Measurements from ENCODE around the gene TYROBP. TPM values are rescaled to one million over a fixed set of nuclear protein-coding genes. Genes with fewer than 3 reads are reported as not detected.

Gene TYROBP
- total and polyA plus RNA-seq, 2 of the 8 experiments (the other 6 are each of a cell fraction or from before 2014, with no cell fraction given), result 0.18 TPM; not detected in 1

DNA sequence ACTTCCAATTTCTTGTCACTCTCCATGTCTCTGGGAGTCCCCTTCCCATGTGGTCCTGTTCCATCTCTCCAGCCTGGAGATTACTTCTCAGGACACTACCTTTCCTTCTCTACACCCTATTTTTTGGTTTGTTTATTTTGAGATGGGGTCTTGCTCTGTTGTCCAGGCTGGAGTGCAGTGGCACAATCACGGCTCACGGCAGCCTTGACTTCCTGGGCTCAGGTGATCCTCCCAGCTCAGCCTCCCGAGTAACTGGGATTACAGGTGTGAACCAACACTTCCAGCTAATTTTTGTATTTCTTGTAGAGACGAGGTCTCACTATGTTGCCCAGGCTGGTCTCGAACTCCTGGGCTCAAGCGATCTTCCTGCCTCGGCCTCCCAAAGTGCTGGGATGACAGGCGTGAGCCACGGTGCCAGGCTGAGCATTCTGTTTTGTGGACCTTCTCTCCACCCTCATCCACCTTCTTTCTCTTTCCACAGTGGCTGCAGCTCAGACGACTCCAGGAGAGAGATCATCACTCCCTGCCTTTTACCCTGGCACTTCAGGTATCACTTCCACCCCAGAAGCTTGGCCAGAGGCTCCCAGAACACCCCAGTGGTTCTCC is 5.1 kb downstream of the TYROBP start:
- 87% methylated on average over 10 of the region's 10 CpGs; no CpG with 5 or more reads in 1 of the 2 experiments for WGBS, 2 experiments (ENCODE audit: extremely low coverage in 1 of 2, insufficient coverage in 1 of 2, insufficient read length in 1 of 2, insufficient replicate concordance in 2 of 2, low coverage in 1 of 2, low lambda C conversion rate in 2 of 2, missing lambda C conversion rate in 1 of 2)
- TF ChIP-seq SAP30 (IDR thresholded peaks at IDR 0.05; ENCODE audit: insufficient read depth, insufficient replicate concordance, low read length) (no peak), BCL11A (IDR thresholded peaks at IDR 0.05; ENCODE audit: low read depth in 2 of 2, low read length in 2 of 2) (no peak), ZNF274 (IDR thresholded peaks at IDR 0.05; ENCODE audit: borderline replicate concordance, extremely low read depth, low read length) (no peak), TAF1 (IDR thresholded peaks at IDR 0.05; ENCODE audit: low read depth, low read length) (no peak), RFX5 (IDR thresholded peaks at IDR 0.05; ENCODE audit: borderline replicate concordance, low read depth, low read length) (no peak), TCF12 (IDR thresholded peaks at IDR 0.05; ENCODE audit: low read depth, low read length) (no peak), BRCA1 (IDR thresholded peaks at IDR 0.05; ENCODE audit: low read depth, low read length) (no peak), RNF2 (IDR thresholded peaks at IDR 0.05; ENCODE audit: borderline replicate concordance, low read depth, low read length, missing control alignments, poor library complexity, severe bottlenecking) (no peak), KDM1A (IDR thresholded peaks at IDR 0.05; ENCODE audit: borderline replicate concordance, low read length) (peak; percentile 50; the same call in 1 of the 2 replicates), RBBP5 (IDR thresholded peaks at IDR 0.05; ENCODE audit: borderline replicate concordance, low read depth, low read length) (0 out of 2 replicates have a peak, but pooled peaks have one; percentile 2), SIX5 (IDR thresholded peaks at IDR 0.05; ENCODE audit: low read depth, low read length) (no peak)

More for the DNA sequence above, 5.1 kb downstream of the TYROBP start:
- Histone ChIP-seq H3K27me3 (replicated peaks in 1 of 4; ENCODE audit: control insufficient read depth in 3 of 4, extremely low read depth in 1 of 4, insufficient read depth in 3 of 4, low read length in 3 of 4) (no peaks in the 10 kb centered on the region), H4K91ac (replicated peaks; ENCODE audit: insufficient read length, low read length) (peak overlapping the region; percentile 73), H2BK12ac (ENCODE audit: low read depth, low read length) (peak overlapping the region; percentile 50; the same call in 1 of the 2 replicates), H3K14ac (ENCODE audit: insufficient read length) (no peak overlapping the region), H4K5ac (ENCODE audit: insufficient read length, low read depth, low read length) (peak overlapping the region; percentile 32), H4K8ac (ENCODE audit: extremely low read depth, insufficient read depth, low read length) (0 out of 2 replicates have a peak overlapping the region, but pooled peaks have one; percentile 48), H3K4me3 (ENCODE audit: extremely low read depth in 1 of 4, insufficient read depth in 2 of 4, low read depth in 3 of 4, low read length in 4 of 4) (peak overlapping the region; percentile 36 to 62 (median 51); a peak in 7 of 8 replicates), H3K9ac (replicated peaks in 1 of 4; ENCODE audit: extremely low read depth in 1 of 4, low read depth in 3 of 4, low read length in 3 of 4) (peak overlapping the region in 3 of 4 experiments; percentile 36 to 54 (median 42); a peak in 3 of 7 replicates), H3K4me1 (replicated peaks in 1 of 4; ENCODE audit: control insufficient read depth in 3 of 4, insufficient read depth in 4 of 4, low read length in 3 of 4) (peaks cover 0 to 22% (median 13%) of the 10 kb centered on the region in 4 experiments; a peak in 6 of 7 replicates), H3K4ac (replicated peaks; ENCODE audit: insufficient read length, low read depth, low read length) (no peak overlapping the region), H3K18ac (ENCODE audit: extremely low read depth, low read length) (peak overlapping the region; percentile 60; the same call in 1 of the 2 replicates), H2BK5ac (ENCODE audit: low read depth, low read length) (peak overlapping the region; percentile 71; the same call in 1 of the 2 replicates), H3K36me3 (ENCODE audit: control insufficient read depth in 2 of 4, insufficient read depth in 4 of 4, low read length in 3 of 4) (peaks cover 0 to 1% (median 0%) of the 10 kb centered on the region in 4 experiments; a peak in 1 of 8 replicates), H2BK15ac (ENCODE audit: low read length) (0 out of 2 replicates have a peak overlapping the region, but pooled peaks have one; percentile 61), H2BK20ac (ENCODE audit: low read length) (peak overlapping the region; percentile 32; the same call in 1 of the 2 replicates), H3K23me2 (ENCODE audit: low read depth, low read length) (peaks cover 12% of the 10 kb centered on the region), H3K27ac (ENCODE audit: low read depth, low read length) (no peak overlapping the region), H2BK120ac (replicated peaks; ENCODE audit: low read depth, low read length) (no peak overlapping the region), H2AK5ac (ENCODE audit: low read depth, low read length) (no peak overlapping the region), H3K79me2 (ENCODE audit: control insufficient read depth in 1 of 2, insufficient read depth in 2 of 2, low read length in 2 of 2) (peaks cover 0 to 7% of the 10 kb centered on the region in 2 experiments; a peak in 1 of 4 replicates), H3K23ac (ENCODE audit: insufficient read length) (no peak overlapping the region), H2AFZ (ENCODE audit: low read length) (0 out of 2 replicates have a peak overlapping the region, but pooled peaks have one; percentile 36), H3K56ac (replicated peaks; ENCODE audit: insufficient read length, low read depth, low read length) (no peak overlapping the region), H3K9me3 (ENCODE audit: insufficient read depth in 2 of 2, low read depth in 1 of 2, low read length in 1 of 2) (no peaks in the 10 kb centered on the region), H3K79me1 (ENCODE audit: low read depth, low read length) (no peaks in the 10 kb centered on the region; the same call in 1 of the 2 replicates), H4K20me1 (replicated peaks in 1 of 2; ENCODE audit: control insufficient read depth in 1 of 2, insufficient read depth in 2 of 2, low read length in 2 of 2) (peaks cover 0 to 1% of the 10 kb centered on the region in 2 experiments), H3K4me2 (ENCODE audit: insufficient read depth in 1 of 2, low read depth in 2 of 2, low read length in 2 of 2) (peak overlapping the region; percentile 86 to 91)
- POLR2A ChIA-PET (ENCODE audit: partially characterized antibody), result interaction anchor here (0.6 to 1.6 kb wide), 3 partner anchors 30 to 131 kb away, joined by 3 to 8 read pairs (median 3); partner anchors contain the start of gene APLP1
- DNase-seq (ENCODE audit: low read depth in 1 of 2, low spot score in 2 of 2) (no peak), FAIRE-seq (no peak)
- CTCF ChIA-PET (ENCODE audit: partially characterized antibody), result interaction anchor here (0.6 to 1.4 kb wide), 3 partner anchors 17 to 181 kb away, joined by 3 read pairs; no protein-coding TSS in a partner anchor

Measured in H1 (cell line).